Spleen (tissue), 11 donors: Measurements from ENCODE around the gene PPP1R27. TPM values are rescaled to one million over a fixed set of nuclear protein-coding genes. Genes with fewer than 3 reads are reported as not detected.

Experiments
- DNase-seq: peaks from one replicate; pipeline ENCODE4 v3.0.0-alpha.2; 2020
- H3K27ac ChIP-seq, 8 donors: fragments of 200-600 bp; sonication (generic) in 7 of 8; 1 replicate in 4 of 8; 2 replicates in 4 of 8; pipeline versions ENCODE4 v1.5.0 to v1.8.0; 2016 to 2021; ENCODE audit warnings: inconsistent platforms in 4 of 8, mild to moderate bottlenecking in 4 of 8, moderate library complexity in 1 of 8
- H3K27me3 ChIP-seq, 7 donors: fragments of 200-600 bp; sonication (generic) in 6 of 7; replicated peaks in 1 of 7; 1 replicate in 4 of 7; 2 replicates in 3 of 7; pipeline versions ENCODE4 v1.5.0 to v1.8.0; 2016 to 2021; ENCODE audit warnings: inconsistent platforms in 3 of 7, mild to moderate bottlenecking in 1 of 7
- H3K36me3 ChIP-seq, 6 donors: fragments of 200-600 bp; sonication (generic) in 5 of 6; 1 replicate in 4 of 6; 2 replicates in 2 of 6; pipeline versions ENCODE4 v1.5.0 to v1.8.0; 2016 to 2021; ENCODE audit warnings: inconsistent platforms in 2 of 6
- H3K4me1 ChIP-seq, 6 donors: fragments of 200-600 bp; sonication (generic) in 5 of 6; 1 replicate in 3 of 6; 2 replicates in 3 of 6; pipeline versions ENCODE4 v1.5.0 to v1.8.0; 2016 to 2021; ENCODE audit warnings: inconsistent platforms in 3 of 6
- H3K4me3 ChIP-seq, 8 donors: fragments of 200-600 bp; sonication (generic) in 7 of 8; 1 replicate in 4 of 8; 2 replicates in 4 of 8; pipeline versions ENCODE4 v1.5.0 to v1.8.0; 2016 to 2021; ENCODE audit warnings: inconsistent platforms in 4 of 8, mild to moderate bottlenecking in 4 of 8, moderate library complexity in 2 of 8
- H3K9me3 ChIP-seq, 8 donors: fragments of 200-600 bp; sonication (generic) in 7 of 8; 1 replicate in 4 of 8; 2 replicates in 4 of 8; pipeline versions ENCODE4 v1.5.0 to v1.8.0; 2016 to 2021; ENCODE audit warnings: inconsistent platforms in 4 of 8
- POLR2A ChIP-seq, 3 donors: fragments of 450-650 bp; IDR thresholded peaks; one replicate each; pipeline ENCODE4 v1.5.1; 2017; ENCODE audit warnings: antibody characterized with exemption in 3 of 3, mild to moderate bottlenecking in 1 of 3
- POLR2AphosphoS5 ChIP-seq, 3 donors: sonication (generic); formaldehyde crosslinking; IDR thresholded peaks; one replicate each; pipeline ENCODE4 v1.5.1; 2017; ENCODE audit warnings: antibody characterized with exemption in 3 of 3
- WGBS, 5 donors: extraction: QIAGEN DNeasy Blood & Tissue Kit in 3 of 5; methylation state at CpG; one replicate each; pipeline versions ENCODE4 v1.1.5 to v1.1.7; 2013 to 2018; 5-methylcytosine and 5-hydroxymethylcytosine counted together
- intact Hi-C: fragments of 100-400 bp; cut with DNase I; formaldehyde crosslinking; loops from one replicate; pipeline ENCODE4 v1.15.0; 2023; ENCODE audit warnings: low total_unique reads
- polyA plus RNA-seq, 3 donors: library from polyadenylated mRNA; stranded (reverse); fragments of 200-250 nt; gene quantifications; one replicate each; pipeline ENCODE4 v1.2.1, GENCODE V29; 2013
- total RNA-seq, 7 donors: library from RNA; depleted of rRNA in 3 of 7; stranded (reverse); fragments of >200 nt in 3 of 7; fragmentation: NEBNext Ultra II Directional in 4 of 7; extraction: Animal tissue kit (Norgen Biotek cat#: 25700) in 4 of 7; gene quantifications; one replicate each; pipeline versions ENCODE4 v1.1.0 to v1.2.1, GENCODE V29; 2016 to 2021
- TF ChIP-seq, protein P1 (sequence below), 11 experiments: fragments of 200-600 bp in 7 of 11; fragments of 450-650 bp in 4 of 11; sonication (generic) in 4 of 11; IDR thresholded peaks in 8 of 11; conservative IDR thresholded peaks in 3 of 11; 1 replicate in 7 of 11; 2 replicates in 4 of 11; pipeline versions ENCODE4 v1.4.0 to v1.8.0; 2016 to 2021; ENCODE audit warnings: antibody characterized with exemption in 11 of 11, inconsistent platforms in 4 of 11, mild to moderate bottlenecking in 1 of 11
- donor health status: healthy with polysubstance abuse.
- donor health status: DM: no; HTN: no; CAD: no; lungs with moderate emphysema.
- donor health status: DM: no; HTN: no; CAD: no.
- donor health status: Bipolar disorder and iron deficiency.
- donor health status: healthy.
- donor health status: DM: no; HTN: no; CAD: no.
- donor health status: DM: yes; HTN: yes; CAD: no.

PPP1R27 gene
- total and polyA plus RNA-seq, 10 donors, result 0.09 to 0.39 TPM; not detected in 8

DNA sequence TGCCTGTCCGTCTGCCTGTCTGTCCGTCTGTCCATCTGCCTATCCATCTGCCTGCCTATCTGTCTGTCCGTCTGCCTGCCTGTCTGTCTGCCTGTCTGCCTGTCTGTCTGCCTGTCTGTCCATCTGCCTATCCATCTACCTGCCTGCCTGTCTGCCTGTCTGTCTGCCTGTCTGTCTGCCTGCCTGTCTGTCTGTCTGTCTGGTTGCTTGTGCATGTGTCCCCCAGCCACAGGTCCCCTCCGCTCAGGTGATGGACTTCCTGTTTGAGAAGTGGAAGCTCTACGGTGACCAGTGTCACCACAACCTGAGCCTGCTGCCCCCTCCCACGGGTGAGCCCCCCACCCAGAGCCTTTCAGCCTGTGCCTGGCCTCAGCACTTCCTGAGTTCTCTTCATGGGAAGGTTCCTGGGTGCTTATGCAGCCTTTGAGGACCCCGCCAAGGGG is 25.3 kb downstream of the PPP1R27 start:
- intact Hi-C loops, result no loop called here
- Histone ChIP-seq H3K36me3 (no peaks in the 10 kb centered on the region), H3K27me3 (peaks cover 0 to 97% (median 47%) of the 10 kb centered on the region in 7 donors), H3K27ac (no peak overlapping the region), H3K9me3 (no peaks in the 10 kb centered on the region), H3K4me3 (no peak overlapping the region), H3K4me1 (peaks cover 2 to 7% (median 6%) of the 10 kb centered on the region in 6 donors)
- TF ChIP-seq POLR2AphosphoS5 (IDR thresholded peaks at IDR 0.05), result no peak
- no peak for TF ChIP-seq POLR2A (IDR thresholded peaks at IDR 0.05)
- TF ChIP-seq, protein P1, sequence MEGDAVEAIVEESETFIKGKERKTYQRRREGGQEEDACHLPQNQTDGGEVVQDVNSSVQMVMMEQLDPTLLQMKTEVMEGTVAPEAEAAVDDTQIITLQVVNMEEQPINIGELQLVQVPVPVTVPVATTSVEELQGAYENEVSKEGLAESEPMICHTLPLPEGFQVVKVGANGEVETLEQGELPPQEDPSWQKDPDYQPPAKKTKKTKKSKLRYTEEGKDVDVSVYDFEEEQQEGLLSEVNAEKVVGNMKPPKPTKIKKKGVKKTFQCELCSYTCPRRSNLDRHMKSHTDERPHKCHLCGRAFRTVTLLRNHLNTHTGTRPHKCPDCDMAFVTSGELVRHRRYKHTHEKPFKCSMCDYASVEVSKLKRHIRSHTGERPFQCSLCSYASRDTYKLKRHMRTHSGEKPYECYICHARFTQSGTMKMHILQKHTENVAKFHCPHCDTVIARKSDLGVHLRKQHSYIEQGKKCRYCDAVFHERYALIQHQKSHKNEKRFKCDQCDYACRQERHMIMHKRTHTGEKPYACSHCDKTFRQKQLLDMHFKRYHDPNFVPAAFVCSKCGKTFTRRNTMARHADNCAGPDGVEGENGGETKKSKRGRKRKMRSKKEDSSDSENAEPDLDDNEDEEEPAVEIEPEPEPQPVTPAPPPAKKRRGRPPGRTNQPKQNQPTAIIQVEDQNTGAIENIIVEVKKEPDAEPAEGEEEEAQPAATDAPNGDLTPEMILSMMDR (IDR thresholded peaks at IDR 0.05 in 8 of 11, conservative IDR thresholded peaks at IDR 0.05 in 3 of 11), result no peak
- 57 to 69% (median 62%) methylated on average over 7 of the region's 7 CpGs for WGBS, 5 donors
- no peak for DNase-seq

DNA sequence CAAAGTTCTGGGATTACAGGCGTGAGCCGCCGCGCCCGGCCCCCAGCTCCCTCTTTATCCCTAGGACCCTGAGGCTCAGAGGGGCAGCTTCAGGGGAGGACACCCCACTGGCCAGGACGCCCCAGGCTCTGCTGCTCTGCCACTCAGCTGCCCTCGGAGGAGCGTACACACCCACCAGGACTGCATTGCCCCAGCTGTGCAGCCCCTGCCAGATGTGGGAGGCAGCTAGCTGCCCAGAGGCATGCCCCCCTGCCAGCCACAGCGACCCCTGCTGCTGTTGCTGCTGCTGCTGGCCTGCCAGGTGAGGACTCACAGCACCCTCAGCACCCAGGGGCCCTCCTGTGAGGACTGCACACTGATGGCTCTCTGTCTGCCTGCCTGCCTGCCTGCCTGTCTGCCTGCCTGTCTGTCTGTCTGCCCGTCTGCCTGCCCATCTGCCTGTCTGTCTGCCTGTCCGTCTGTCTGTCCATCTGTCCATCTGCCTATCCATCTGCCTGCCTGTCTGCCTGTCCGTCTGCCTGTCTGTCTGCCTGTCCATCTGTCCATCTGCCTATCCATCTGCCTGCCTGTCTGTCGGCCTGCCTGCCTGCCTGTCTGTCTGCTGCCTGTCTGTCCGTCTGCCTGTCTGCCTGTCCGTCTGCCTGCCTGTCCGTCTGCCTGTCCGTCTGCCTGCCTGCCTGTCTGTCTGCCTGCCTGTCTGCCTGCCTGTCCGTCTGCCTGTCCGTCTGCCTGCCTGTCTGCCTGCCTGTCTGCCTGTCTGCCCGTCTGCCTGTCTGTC is 25.9 kb downstream of the PPP1R27 start:
- WGBS, 5 donors, result 70 to 85% (median 78%) methylated on average over 16 to 20 of the region's 20 CpGs
- Histone ChIP-seq H3K27ac (no peak overlapping the region), H3K36me3 (no peaks in the 10 kb centered on the region), H3K4me1 (peaks cover 5 to 13% (median 12%) of the 10 kb centered on the region in 6 donors), H3K27me3 (peaks cover 0 to 100% (median 53%) of the 10 kb centered on the region in 7 donors), H3K4me3 (no peak overlapping the region), H3K9me3 (no peaks in the 10 kb centered on the region)
- intact Hi-C loops, result no loop called here
- TF ChIP-seq, protein P1 (IDR thresholded peaks at IDR 0.05 in 8 of 11, conservative IDR thresholded peaks at IDR 0.05 in 3 of 11), result no peak
- TF ChIP-seq POLR2A (IDR thresholded peaks at IDR 0.05) (no peak), POLR2AphosphoS5 (IDR thresholded peaks at IDR 0.05) (no peak)
- no peak for DNase-seq

DNA sequence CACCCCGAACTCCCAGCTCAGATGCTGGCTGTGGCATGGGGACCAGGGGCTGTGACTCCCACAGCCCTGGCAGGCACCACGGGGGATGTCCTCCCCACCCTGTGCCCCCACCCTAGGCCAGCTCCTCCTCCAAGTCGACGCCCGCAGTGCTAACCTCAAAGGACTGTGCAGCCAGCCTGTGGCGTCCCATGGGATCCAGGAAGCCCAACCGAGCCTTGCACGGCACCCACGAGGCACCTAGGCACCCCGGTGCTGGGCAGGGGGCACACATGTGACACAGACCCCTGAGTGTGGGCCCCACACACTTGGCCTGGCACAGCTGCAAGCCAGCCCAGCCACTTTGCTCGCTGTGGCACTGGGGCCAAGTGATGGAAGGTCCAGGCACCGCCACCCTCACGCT is 27.0 kb downstream of the PPP1R27 start:
- no peak for DNase-seq
- WGBS, 5 donors, result 65 to 84% (median 72%) methylated on average over 3 to 13 of the region's 13 CpGs
- H3K9me3 ChIP-seq, result no peaks in the 10 kb centered on the region

More for the DNA sequence above, 27.0 kb downstream of the PPP1R27 start:
- intact Hi-C loops, result no loop called here
- no peak overlapping the region for H3K4me3 ChIP-seq
- TF ChIP-seq POLR2AphosphoS5 (IDR thresholded peaks at IDR 0.05) (no peak), POLR2A (IDR thresholded peaks at IDR 0.05) (no peak)
- TF ChIP-seq, protein P1 (IDR thresholded peaks at IDR 0.05 in 8 of 11, conservative IDR thresholded peaks at IDR 0.05 in 3 of 11), result no peak
- no peaks in the 10 kb centered on the region for H3K36me3 ChIP-seq
- peaks cover 0 to 100% (median 64%) of the 10 kb centered on the region in 7 donors for H3K27me3 ChIP-seq
- peaks cover 8 to 25% (median 21%) of the 10 kb centered on the region in 6 donors for H3K4me1 ChIP-seq
- no peak overlapping the region for H3K27ac ChIP-seq
